Measurements from ENCODE around the gene ANKRD18B.

GRCh38 chr9:33498387-33498786, 25.7 kb upstream of the ANKRD18B start:
- TF ChIP-seq CTCF (conservative IDR thresholded peaks at IDR 0.05) (peak; percentile 57; the same call in 1 of the 2 replicates), EZH2 (IDR thresholded peaks at IDR 0.05; ENCODE audit: low read depth) (no peak)
